H1 (cell line): ENCODE data around the gene DNAH8. TPM values are rescaled to one million over a fixed set of nuclear protein-coding genes. Genes with fewer than 3 reads are reported as not detected.

Experiments used
- CTCF ChIA-PET: fragments of 300-600 bp; sonication (Branson Sonifier 250); formaldehyde crosslinking; loops from one replicate; lab custom pipeline; 2021; ENCODE audit not compliant: partially characterized antibody; lab: Charles Lee
- POLR2A ChIA-PET: fragments of 300-600 bp; sonication (Branson Sonifier 250); formaldehyde crosslinking; loops from one replicate; lab custom pipeline; 2021; ENCODE audit warnings: inconsistent platforms; ENCODE audit not compliant: partially characterized antibody; lab: Charles Lee
- DNase-seq, 2 experiments: peaks; one replicate each; pipeline versions ENCODE4 v3.0.0 to v3.0.0-alpha.2; 2010 to 2022; ENCODE audit warnings: low spot score in 2 of 2, low read depth in 1 of 2, mixed read lengths in 1 of 2
- FAIRE-seq: peaks from 2 replicates; lab custom pipeline; 2011; peaks lifted over from hg19 to GRCh38; lab: Jason Lieb, UNC
- H2AFZ ChIP-seq: 2 replicates; pipeline ENCODE4 v1.8.1; 2012; ENCODE audit warnings: low read length, inconsistent platforms
- H2AK5ac ChIP-seq: 2 replicates; pipeline ENCODE4 v1.6.1; 2013; ENCODE audit warnings: low read depth, low read length
- H2BK120ac ChIP-seq: replicated peaks from 2 replicates; pipeline ENCODE3; 2013; ENCODE audit warnings: low read depth, low read length, inconsistent platforms
- H2BK12ac ChIP-seq: 2 replicates; pipeline ENCODE4 v1.6.1; 2013; ENCODE audit warnings: low read depth, low read length
- H2BK15ac ChIP-seq: 2 replicates; pipeline ENCODE4 v1.6.1; 2013; ENCODE audit warnings: low read length
- H2BK20ac ChIP-seq: 2 replicates; pipeline ENCODE4 v1.6.1; 2013; ENCODE audit warnings: low read length
- H2BK5ac ChIP-seq: 2 replicates; pipeline ENCODE4 v1.6.1; 2013; ENCODE audit warnings: low read depth, low read length
- H3K14ac ChIP-seq: 2 replicates; pipeline ENCODE4 v1.6.1; 2013; ENCODE audit warnings: inconsistent platforms; ENCODE audit not compliant: insufficient read length
- H3K18ac ChIP-seq: 2 replicates; pipeline ENCODE4 v1.6.1; 2013; ENCODE audit warnings: low read length; ENCODE audit errors: extremely low read depth
- H3K23ac ChIP-seq: 2 replicates; pipeline ENCODE4 v1.6.1; 2013; ENCODE audit warnings: inconsistent platforms; ENCODE audit not compliant: insufficient read length
- H3K23me2 ChIP-seq: 2 replicates; pipeline ENCODE4 v1.6.1; 2013; ENCODE audit warnings: low read depth, low read length
- H3K27ac ChIP-seq: 2 replicates; pipeline ENCODE4 v1.6.1; 2011; ENCODE audit warnings: low read depth, low read length, inconsistent platforms
- H3K27me3 ChIP-seq, 4 experiments: replicated peaks in 1 of 4; 1 replicate in 1 of 4; 2 replicates in 3 of 4; pipeline versions ENCODE4 v1.6.1 to v1.8.1; 2011 to 2013; ENCODE audit warnings: low read length in 3 of 4, mild to moderate bottlenecking in 3 of 4, inconsistent platforms in 2 of 4, mixed read lengths in 2 of 4, moderate library complexity in 1 of 4; ENCODE audit not compliant: control insufficient read depth in 3 of 4, insufficient read depth in 3 of 4; ENCODE audit errors: extremely low read depth in 1 of 4
- H3K36me3 ChIP-seq, 4 experiments: 2 replicates each; pipeline versions ENCODE4 v1.6.1 to v1.8.1; 2011 to 2013; ENCODE audit warnings: mild to moderate bottlenecking in 4 of 4, low read length in 3 of 4, moderate library complexity in 2 of 4, control low read depth in 1 of 4, inconsistent platforms in 1 of 4; ENCODE audit not compliant: insufficient read depth in 4 of 4, control insufficient read depth in 2 of 4
- H3K4ac ChIP-seq: replicated peaks from 2 replicates; pipeline ENCODE3; 2013; ENCODE audit warnings: low read length, low read depth, mixed read lengths, inconsistent platforms; ENCODE audit not compliant: insufficient read length
- H3K4me1 ChIP-seq, 4 experiments: replicated peaks in 1 of 4; 1 replicate in 1 of 4; 2 replicates in 3 of 4; pipeline versions ENCODE4 v1.6.1 to v1.8.1; 2011 to 2013; ENCODE audit warnings: low read length in 3 of 4, inconsistent platforms in 2 of 4, mixed read lengths in 1 of 4; ENCODE audit not compliant: insufficient read depth in 4 of 4, control insufficient read depth in 3 of 4
- H3K4me2 ChIP-seq, 2 experiments: 2 replicates each; pipeline versions ENCODE4 v1.6.1 to v1.8.1; 2011 to 2013; ENCODE audit warnings: low read depth in 2 of 2, low read length in 2 of 2, control low read depth in 1 of 2, inconsistent platforms in 1 of 2, mild to moderate bottlenecking in 1 of 2; ENCODE audit not compliant: insufficient read depth in 1 of 2
- H3K4me3 ChIP-seq, 4 experiments: fragments of 200-600, 300-600 bp in 1 of 4; sonication (generic), shearing (Covaris generic), sonication (Bioruptor Twin) in 1 of 4; 2 replicates each; pipeline versions ENCODE4 v1.5.1 to v1.8.1; 2011 to 2016; ENCODE audit warnings: low read length in 4 of 4, low read depth in 3 of 4, control low read depth in 2 of 4, inconsistent platforms in 2 of 4, mild to moderate bottlenecking in 2 of 4, mixed read lengths in 1 of 4, moderate library complexity in 1 of 4; ENCODE audit not compliant: insufficient read depth in 2 of 4; ENCODE audit errors: extremely low read depth in 1 of 4
- H3K56ac ChIP-seq: replicated peaks from 2 replicates; pipeline ENCODE3; 2013; ENCODE audit warnings: low read depth, mild to moderate bottlenecking, mixed read lengths, low read length, inconsistent platforms; ENCODE audit not compliant: insufficient read length
- H3K79me1 ChIP-seq: 2 replicates; pipeline ENCODE4 v1.6.1; 2013; ENCODE audit warnings: low read depth, low read length, control low read depth
- H3K79me2 ChIP-seq, 2 experiments: 2 replicates each; pipeline versions ENCODE4 v1.6.1 to v1.8.1; 2012 to 2013; ENCODE audit warnings: low read length in 2 of 2, mild to moderate bottlenecking in 2 of 2, inconsistent platforms in 1 of 2; ENCODE audit not compliant: insufficient read depth in 2 of 2, control insufficient read depth in 1 of 2
- H3K9ac ChIP-seq, 4 experiments: replicated peaks in 1 of 4; 1 replicate in 1 of 4; 2 replicates in 3 of 4; pipeline versions ENCODE4 v1.6.1 to v1.8.1; 2011 to 2013; ENCODE audit warnings: low read depth in 3 of 4, low read length in 3 of 4, control low read depth in 2 of 4, mild to moderate bottlenecking in 2 of 4, moderate library complexity in 2 of 4, inconsistent platforms in 1 of 4; ENCODE audit errors: extremely low read depth in 1 of 4
- H3K9me3 ChIP-seq, 2 experiments: 2 replicates each; pipeline versions ENCODE4 v1.6.1 to v1.8.1; 2012 to 2013; ENCODE audit warnings: mild to moderate bottlenecking in 2 of 2, moderate library complexity in 2 of 2, control low read depth in 1 of 2, inconsistent platforms in 1 of 2, low read depth in 1 of 2, low read length in 1 of 2, mixed read lengths in 1 of 2; ENCODE audit not compliant: insufficient read depth in 2 of 2
- H4K20me1 ChIP-seq, 2 experiments: replicated peaks in 1 of 2; 2 replicates each; pipeline versions ENCODE3 to v1.8.1; 2011 to 2013; ENCODE audit warnings: inconsistent platforms in 2 of 2, low read length in 2 of 2, mild to moderate bottlenecking in 1 of 2; ENCODE audit not compliant: insufficient read depth in 2 of 2, control insufficient read depth in 1 of 2
- H4K5ac ChIP-seq: 2 replicates; pipeline ENCODE4 v1.6.1; 2013; ENCODE audit warnings: low read length, low read depth, mixed read lengths, inconsistent platforms; ENCODE audit not compliant: insufficient read length
- H4K8ac ChIP-seq: 2 replicates; pipeline ENCODE4 v1.8.0; 2013; ENCODE audit warnings: mild to moderate bottlenecking, moderate library complexity, low read length, inconsistent platforms; ENCODE audit not compliant: insufficient read depth; ENCODE audit errors: extremely low read depth
- H4K91ac ChIP-seq: replicated peaks from 2 replicates; pipeline ENCODE3; 2013; ENCODE audit warnings: low read length, mixed read lengths, inconsistent platforms; ENCODE audit not compliant: insufficient read length
- CHD2 ChIP-seq: IDR thresholded peaks from 2 replicates; pipeline ENCODE4 v1.6.1; 2012; ENCODE audit warnings: low read length, improper control_type of control experiment
- EGR1 ChIP-seq: IDR thresholded peaks from 2 replicates; pipeline ENCODE4 v1.6.1; 2011; ENCODE audit warnings: low read depth, low read length, borderline replicate concordance
- EZH2 ChIP-seq: fragments of 200-600 bp; sonication (generic); IDR thresholded peaks from 2 replicates; pipeline ENCODE4 v1.7.1; 2012; ENCODE audit warnings: low read depth, mild to moderate bottlenecking, moderate library complexity, low read length, inconsistent platforms; ENCODE audit not compliant: severe bottlenecking
- FOSL1 ChIP-seq: IDR thresholded peaks from 2 replicates; pipeline ENCODE4 v1.6.1; 2011; ENCODE audit warnings: mild to moderate bottlenecking, low read depth, low read length, moderate library complexity; ENCODE audit not compliant: insufficient read depth
- JUN ChIP-seq: IDR thresholded peaks from 2 replicates; pipeline ENCODE4 v1.6.1; 2011; ENCODE audit warnings: low read depth, mild to moderate bottlenecking, improper control_type of control experiment, low read length
- KDM5A ChIP-seq: fragments of 200-600 bp; IDR thresholded peaks from 2 replicates; pipeline ENCODE4 v1.7.1; 2012; ENCODE audit warnings: mild to moderate bottlenecking, low read length, inconsistent platforms, mixed read lengths
- NANOG ChIP-seq: IDR thresholded peaks from 2 replicates; pipeline ENCODE4 v1.6.1; 2011; ENCODE audit warnings: low read length, low read depth, mild to moderate bottlenecking, inconsistent platforms; ENCODE audit not compliant: insufficient read depth, poor library complexity, severe bottlenecking
- NRF1 ChIP-seq: IDR thresholded peaks from 2 replicates; pipeline ENCODE4 v1.6.1; 2011; ENCODE audit warnings: mild to moderate bottlenecking, low read depth, low read length, improper control_type of control experiment
- RAD21 ChIP-seq, 2 experiments: IDR thresholded peaks in 1 of 2; conservative IDR thresholded peaks in 1 of 2; 2 replicates each; pipeline ENCODE4 v1.6.1; 2011; ENCODE audit warnings: low read depth in 2 of 2, low read length in 2 of 2, improper control_type of control experiment in 1 of 2, inconsistent platforms in 1 of 2, mild to moderate bottlenecking in 1 of 2, moderate library complexity in 1 of 2
- WGBS, 2 experiments: shearing (Covaris generic) in 1 of 2; methylation state at CpG; one replicate each; pipeline versions ENCODE4 v1.1.6 to v1.1.7; 2013 to 2015; ENCODE audit warnings: low lambda C conversion rate in 2 of 2, mixed read lengths in 2 of 2, inconsistent platforms in 1 of 2, low coverage in 1 of 2, missing lambda C conversion rate in 1 of 2; ENCODE audit not compliant: insufficient replicate concordance in 2 of 2, insufficient coverage in 1 of 2, insufficient read length in 1 of 2; ENCODE audit errors: extremely low coverage in 1 of 2, missing lambda C conversion rate in 1 of 2; 5-methylcytosine and 5-hydroxymethylcytosine counted together
- polyA plus RNA-seq, 7 experiments: library from polyadenylated mRNA; depleted of rRNA in 3 of 7; stranded (reverse) in 5 of 7; unstranded in 2 of 7; fragments of >200 nt in 5 of 7; fragments of 200-250 nt in 2 of 7; gene quantifications; 1 replicate in 5 of 7; 2 replicates in 1 of 7; 4 replicates in 1 of 7; pipeline versions ENCODE4 v1.2.1 to v1.2.3, GENCODE V29; 2011 to 2013; ENCODE audit warnings: missing spikeins in 2 of 7, mixed read lengths in 2 of 7
- total RNA-seq: library from RNA; stranded (reverse); fragmentation: NEBNext Ultra II Directional; extraction: Animal tissue kit (Norgen Biotek cat#: 25700); gene quantifications from 2 replicates; pipeline ENCODE4 v1.2.1, GENCODE V29; 2021
- TF ChIP-seq, protein P1 (sequence below): IDR thresholded peaks from 2 replicates; pipeline ENCODE4 v1.6.1; 2011; ENCODE audit warnings: low read depth, mild to moderate bottlenecking, low read length; ENCODE audit not compliant: insufficient read depth
- TF ChIP-seq, protein P2 (sequence below): IDR thresholded peaks from 2 replicates; pipeline ENCODE4 v1.6.1; 2012; ENCODE audit warnings: inconsistent platforms

Gene DNAH8
- total and polyA plus RNA-seq, 2 of the 8 experiments (the other 6 are each of a cell fraction or from before 2014, with no cell fraction given): under 0.01 TPM; not detected in 1

DNA sequence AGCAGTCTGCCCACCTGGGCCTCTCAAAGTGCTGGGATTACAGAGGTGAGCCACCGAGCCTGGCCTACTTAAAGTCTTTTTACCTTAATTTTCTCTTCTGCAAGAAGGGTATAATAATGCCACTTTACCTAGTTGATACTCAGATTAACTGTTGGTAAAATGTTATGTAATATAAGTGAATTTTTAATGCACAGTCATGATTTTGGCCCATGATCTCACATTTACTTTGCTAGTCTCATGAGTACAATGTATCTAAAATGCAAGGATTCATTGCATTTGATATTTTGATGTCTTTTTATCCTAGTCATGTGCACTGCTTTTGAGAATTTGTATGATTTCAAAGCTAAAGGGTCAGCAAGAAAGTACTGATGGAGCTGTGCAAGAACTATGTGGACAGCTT lies 13.1 kb downstream of the DNAH8 start:
- no peaks in the 10 kb centered on the region for H3K4me1 ChIP-seq
- no peak overlapping the region for H2BK5ac ChIP-seq
- no peaks in the 10 kb centered on the region for H4K20me1 ChIP-seq
- H4K91ac ChIP-seq: no peak overlapping the region
- no peaks in the 10 kb centered on the region for H3K36me3 ChIP-seq
- no peak overlapping the region for H2BK120ac ChIP-seq
- H2BK12ac ChIP-seq: no peak overlapping the region
- FAIRE-seq (no peak), DNase-seq (no peak)
- H3K18ac ChIP-seq: no peak overlapping the region
- no peaks in the 10 kb centered on the region for H3K23me2 ChIP-seq
- H3K4me3 ChIP-seq: no peak overlapping the region
- H3K4ac ChIP-seq: no peak overlapping the region
- POLR2A ChIA-PET: interaction anchor here (1.4 kb wide), 1 partner anchor 13 kb away, joined by 3 read pairs; no protein-coding TSS in a partner anchor
- H3K79me1 ChIP-seq: no peaks in the 10 kb centered on the region
- no peak overlapping the region for H2BK20ac ChIP-seq
- no peak overlapping the region for H2AFZ ChIP-seq
- H4K8ac ChIP-seq: no peak overlapping the region
- 92% methylated on average over 1 of the region's 1 CpG; no CpG with 5 or more reads in 1 of the 2 experiments for WGBS, 2 experiments
- H3K27ac ChIP-seq: no peak overlapping the region
- no peaks in the 10 kb centered on the region for H3K27me3 ChIP-seq
- H3K4me2 ChIP-seq: no peak overlapping the region
- CTCF ChIA-PET: no interaction called here
- H3K14ac ChIP-seq: no peak overlapping the region
- no peaks in the 10 kb centered on the region for H3K79me2 ChIP-seq
- no peaks in the 10 kb centered on the region for H3K9me3 ChIP-seq
- no peak overlapping the region for H3K56ac ChIP-seq
- no peak overlapping the region for H2BK15ac ChIP-seq
- H4K5ac ChIP-seq: no peak overlapping the region
- no peak overlapping the region for H3K23ac ChIP-seq
- H3K9ac ChIP-seq: no peak overlapping the region
- H2AK5ac ChIP-seq: no peak overlapping the region
- TF ChIP-seq CHD2: no peak
- TF ChIP-seq NRF1: no peak
- TF ChIP-seq, protein P1, sequence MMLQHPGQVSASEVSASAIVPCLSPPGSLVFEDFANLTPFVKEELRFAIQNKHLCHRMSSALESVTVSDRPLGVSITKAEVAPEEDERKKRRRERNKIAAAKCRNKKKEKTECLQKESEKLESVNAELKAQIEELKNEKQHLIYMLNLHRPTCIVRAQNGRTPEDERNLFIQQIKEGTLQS: no peak
- no peak for TF ChIP-seq NANOG
- TF ChIP-seq KDM5A: no peak
- TF ChIP-seq JUN: no peak
- no peak for TF ChIP-seq EZH2
- no peak for TF ChIP-seq RAD21 (IDR thresholded peaks at IDR 0.05 in 1 of 2, conservative IDR thresholded peaks at IDR 0.05 in 1 of 2; ENCODE audit: low read depth in 2 of 2, low read length in 2 of 2)
- TF ChIP-seq, protein P2, sequence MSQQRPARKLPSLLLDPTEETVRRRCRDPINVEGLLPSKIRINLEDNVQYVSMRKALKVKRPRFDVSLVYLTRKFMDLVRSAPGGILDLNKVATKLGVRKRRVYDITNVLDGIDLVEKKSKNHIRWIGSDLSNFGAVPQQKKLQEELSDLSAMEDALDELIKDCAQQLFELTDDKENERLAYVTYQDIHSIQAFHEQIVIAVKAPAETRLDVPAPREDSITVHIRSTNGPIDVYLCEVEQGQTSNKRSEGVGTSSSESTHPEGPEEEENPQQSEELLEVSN: no peak
- TF ChIP-seq FOSL1: no peak
- TF ChIP-seq EGR1: no peak
